K562 (cell line): ENCODE data around the gene CCDC9. TPM values are rescaled to one million over a fixed set of nuclear protein-coding genes. Genes with fewer than 3 reads are reported as not detected.

Experiments
- CCAR2 ChIP-seq: fragments of 200-400 bp; formaldehyde crosslinking; IDR thresholded peaks from 2 replicates; pipeline ENCODE4 v1.6.1; 2017; ENCODE audit warnings: mild to moderate bottlenecking, low read depth, low read length
- CREBBP ChIP-seq: IDR thresholded peaks from one replicate; pipeline ENCODE4 v1.6.1; 2012; ENCODE audit warnings: low read depth, mild to moderate bottlenecking, control low read depth, inconsistent platforms, low read length
- ELK1 ChIP-seq: sonication (generic); formaldehyde crosslinking; IDR thresholded peaks from 2 replicates; pipeline ENCODE4 v1.8.1; 2022; ENCODE audit warnings: missing genetic modification reagents
- FOXK1 ChIP-seq: sonication (generic); formaldehyde crosslinking; IDR thresholded peaks from 2 replicates; pipeline ENCODE4 v1.8.0; 2022; ENCODE audit warnings: missing genetic modification reagents, mild to moderate bottlenecking, borderline replicate concordance
- HDAC2 ChIP-seq: fragments of 450-650 bp; IDR thresholded peaks from 2 replicates; pipeline ENCODE4 v1.6.1; 2016; ENCODE audit warnings: mild to moderate bottlenecking
- HMBOX1 ChIP-seq: sonication (generic); IDR thresholded peaks from 2 replicates; pipeline ENCODE4 v1.6.1; 2016
- IRF2 ChIP-seq: sonication (generic); formaldehyde crosslinking; IDR thresholded peaks from 2 replicates; pipeline ENCODE4 v1.8.1; 2022; ENCODE audit warnings: mild to moderate bottlenecking, missing genetic modification reagents
- PHTF2 ChIP-seq: fragments of 250-450 bp; sonication (Bioruptor Pico); IDR thresholded peaks from 2 replicates; pipeline ENCODE4 v1.5.0; 2021; ENCODE audit warnings: mild to moderate bottlenecking
- RREB1 ChIP-seq: fragments of 250-450 bp; sonication (Bioruptor Pico); IDR thresholded peaks from 2 replicates; pipeline ENCODE4 v1.4.0; 2020
- SETDB1 ChIP-seq: IDR thresholded peaks from one replicate; pipeline ENCODE4 v1.6.1; 2012; ENCODE audit warnings: low read length, control low read depth, inconsistent platforms
- ZBTB12 ChIP-seq: fragments of 250-450 bp; sonication (Bioruptor Pico); IDR thresholded peaks from 2 replicates; pipeline ENCODE4 v1.4.0; 2020
- ZBTB2 ChIP-seq: fragments of 450-650 bp; IDR thresholded peaks from 2 replicates; pipeline ENCODE4 v1.6.1; 2016; ENCODE audit warnings: antibody characterized with exemption
- ZC3H4 ChIP-seq: sonication (generic); formaldehyde crosslinking; IDR thresholded peaks from 2 replicates; pipeline ENCODE4 v1.9.0; 2021; ENCODE audit warnings: missing genetic modification reagents, borderline replicate concordance
- ZNF140 ChIP-seq: fragments of 250-450 bp; sonication (Bioruptor Pico); IDR thresholded peaks from 2 replicates; pipeline ENCODE4 v1.8.0; 2021; ENCODE audit warnings: moderate library complexity, mild to moderate bottlenecking, inconsistent platforms
- ZNF212 ChIP-seq: fragments of 450-650 bp; formaldehyde crosslinking; IDR thresholded peaks from 2 replicates; pipeline ENCODE4 v1.4.0; 2020; ENCODE audit warnings: mild to moderate bottlenecking
- ZNF232 ChIP-seq: sonication (generic); formaldehyde crosslinking; IDR thresholded peaks from 2 replicates; pipeline ENCODE4 v1.8.0; 2022; ENCODE audit warnings: mild to moderate bottlenecking, missing genetic modification reagents
- polyA plus RNA-seq, 8 experiments: library from polyadenylated mRNA; depleted of rRNA in 4 of 8; stranded (reverse) in 5 of 8; unstranded in 3 of 8; fragments of >200 nt; fragmentation: Nextera tagmentation in 2 of 8; fragmentation: Illumina TruSeq in 1 of 8; extraction: Ambion mirVana in 2 of 8; extraction: Trizol in 1 of 8; gene quantifications; 2 replicates each; pipeline versions ENCODE4 v1.2.1 to v1.2.3, GENCODE V29; 2011 to 2014; ENCODE audit warnings: inconsistent platforms in 1 of 8, missing spikeins in 1 of 8
- total RNA-seq, 7 experiments: library from RNA; depleted of rRNA in 6 of 7; stranded (reverse); fragments of >200 nt in 6 of 7; fragmentation: Illumina TruSeq in 2 of 7; extraction: Trizol in 2 of 7; gene quantifications; 2 replicates each; pipeline versions ENCODE4 v1.2.1 to v1.2.3, GENCODE V29; 2011 to 2021; ENCODE audit warnings: low replicate concordance in 1 of 7

The CCDC9 gene
- total and polyA plus RNA-seq, 9 of the 15 experiments (the other 6 are each of a cell fraction or from before 2014, with no cell fraction given), result 0.23 to 38.6 (median 8.4) TPM

- TF ChIP-seq RREB1 (CRISPR knock-in tag), result peak; percentile 49; the same call in 1 of the 2 replicates
- peak; percentile 75 for TF ChIP-seq ZBTB2
- no peak; the same call in 1 of the 2 replicates for TF ChIP-seq ZBTB12 (CRISPR knock-in tag)
- TF ChIP-seq ELK1 (CRISPR knock-in tag), result no peak
- peak; percentile 54; the same call in 1 of the 2 replicates for TF ChIP-seq HMBOX1
- TF ChIP-seq ZNF140 (CRISPR knock-in tag), result no peak
- no peak for TF ChIP-seq PHTF2
- no peak for TF ChIP-seq CREBBP
- no peak for TF ChIP-seq ZNF212 (CRISPR knock-in tag)
- TF ChIP-seq ZC3H4, result no peak; the same call in 1 of the 2 replicates
- no peak for TF ChIP-seq IRF2
- no peak; the same call in 1 of the 2 replicates for TF ChIP-seq HDAC2
- no peak for TF ChIP-seq ZNF232
- TF ChIP-seq FOXK1 (CRISPR knock-in tag), result peak; percentile 71; the same call in 1 of the 2 replicates
- no peak for TF ChIP-seq SETDB1
- no peak for TF ChIP-seq CCAR2
These were observed 15.1 kb upstream of the CCDC9 start (continued) for GRCh38 chr19:47240996-47241918.
